ENCODE results near the gene TMBIM1.

DNA sequence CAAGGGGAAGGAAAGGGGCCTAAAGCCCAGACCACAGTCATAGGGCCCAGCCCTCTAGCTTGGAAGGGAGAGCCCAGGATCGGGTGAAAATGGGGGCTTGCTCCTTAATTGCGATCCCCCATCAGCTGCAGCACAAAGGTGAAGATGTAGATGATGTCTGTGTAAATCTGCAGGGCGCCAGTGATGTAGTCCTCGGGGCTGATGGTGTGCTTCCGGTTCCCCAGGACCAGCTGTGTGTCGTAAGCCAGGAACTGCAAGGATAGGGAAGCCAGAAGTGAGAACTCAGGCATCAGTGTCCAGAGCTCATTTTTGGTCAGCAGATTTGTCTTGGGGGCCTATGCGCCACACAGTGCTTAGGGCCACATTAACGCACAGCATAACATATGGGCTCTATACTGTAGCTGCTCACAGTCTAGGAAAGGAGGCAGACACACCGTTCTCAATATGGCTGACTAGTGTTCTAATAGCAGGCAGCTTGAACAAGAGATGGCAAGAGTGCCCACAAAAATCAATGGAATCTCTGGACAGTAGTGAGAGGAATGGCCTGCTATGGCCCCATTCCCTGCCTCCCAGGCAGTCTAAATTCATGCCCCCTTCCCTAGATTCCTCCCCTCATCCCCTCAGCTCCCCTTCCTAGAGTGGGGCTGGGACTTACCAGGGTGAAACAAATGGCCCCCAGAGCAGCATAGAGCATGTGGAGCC lies 16.8 kb downstream of the TMBIM1 start:
- TF ChIP-seq, protein P1, sequence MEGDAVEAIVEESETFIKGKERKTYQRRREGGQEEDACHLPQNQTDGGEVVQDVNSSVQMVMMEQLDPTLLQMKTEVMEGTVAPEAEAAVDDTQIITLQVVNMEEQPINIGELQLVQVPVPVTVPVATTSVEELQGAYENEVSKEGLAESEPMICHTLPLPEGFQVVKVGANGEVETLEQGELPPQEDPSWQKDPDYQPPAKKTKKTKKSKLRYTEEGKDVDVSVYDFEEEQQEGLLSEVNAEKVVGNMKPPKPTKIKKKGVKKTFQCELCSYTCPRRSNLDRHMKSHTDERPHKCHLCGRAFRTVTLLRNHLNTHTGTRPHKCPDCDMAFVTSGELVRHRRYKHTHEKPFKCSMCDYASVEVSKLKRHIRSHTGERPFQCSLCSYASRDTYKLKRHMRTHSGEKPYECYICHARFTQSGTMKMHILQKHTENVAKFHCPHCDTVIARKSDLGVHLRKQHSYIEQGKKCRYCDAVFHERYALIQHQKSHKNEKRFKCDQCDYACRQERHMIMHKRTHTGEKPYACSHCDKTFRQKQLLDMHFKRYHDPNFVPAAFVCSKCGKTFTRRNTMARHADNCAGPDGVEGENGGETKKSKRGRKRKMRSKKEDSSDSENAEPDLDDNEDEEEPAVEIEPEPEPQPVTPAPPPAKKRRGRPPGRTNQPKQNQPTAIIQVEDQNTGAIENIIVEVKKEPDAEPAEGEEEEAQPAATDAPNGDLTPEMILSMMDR (IDR thresholded peaks at IDR 0.05), result no peak
- TF ChIP-seq ZFX (IDR thresholded peaks at IDR 0.05; ENCODE audit: borderline replicate concordance), result no peak

Measured in 22Rv1 (cell line).